ENCODE measurements around the gene IL21R. TPM values are rescaled to one million over a fixed set of nuclear protein-coding genes. Genes with fewer than 3 reads are reported as not detected.

The IL21R gene
- total and polyA plus RNA-seq, 2 donors (not counting 3 experiments of a cell fraction or from before 2014, with no cell fraction given) = 0.03 TPM; not detected in 1

DNA sequence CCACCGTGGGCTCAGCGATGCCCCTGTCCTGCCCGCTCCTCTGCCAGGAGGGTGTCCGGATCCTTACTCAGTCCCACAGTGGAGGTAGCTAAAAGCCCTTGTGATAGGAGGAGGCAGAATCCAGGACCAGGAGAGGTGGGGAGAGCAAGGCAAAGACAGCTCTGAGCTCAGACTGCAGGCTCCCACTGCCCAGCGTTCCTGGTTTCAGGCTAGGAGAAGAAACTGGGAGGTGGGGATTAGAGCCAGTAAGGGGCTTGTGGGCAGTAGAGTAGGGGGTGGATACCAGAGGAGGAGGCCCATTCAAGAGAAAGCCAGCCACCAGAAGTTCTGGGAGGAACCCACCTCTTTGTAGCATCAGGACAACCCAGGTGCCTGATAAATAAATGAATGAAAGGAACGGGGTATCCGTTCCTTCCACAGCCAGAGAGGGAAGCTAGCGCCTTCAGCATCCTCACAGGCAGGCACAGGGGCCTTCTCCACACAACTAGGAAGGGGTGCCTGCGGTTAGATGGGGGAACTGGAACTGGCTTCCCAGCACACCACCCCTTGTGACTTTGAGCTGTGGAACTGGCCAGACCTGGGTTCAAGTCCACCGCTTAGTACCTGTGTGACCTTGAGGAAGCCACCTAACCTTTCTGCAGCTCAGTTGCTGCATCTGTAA is 2.3 kb downstream of the IL21R start:
- Histone ChIP-seq H3K9ac (replicated peaks; ENCODE audit: extremely low read depth, insufficient read depth, low read length) (no peak overlapping the region), H3K9me3 (replicated peaks; ENCODE audit: control insufficient read depth, insufficient read depth, low read length) (no peaks in the 10 kb centered on the region), H3K9me1 (replicated peaks; ENCODE audit: control insufficient read depth, extremely low read depth, insufficient read depth, low read length) (no peaks in the 10 kb centered on the region), H3K4me2 (ENCODE audit: insufficient read depth, low read length) (no peak overlapping the region), H3K79me2 (ENCODE audit: control insufficient read depth, insufficient read depth, low read length) (no peaks in the 10 kb centered on the region), H4K20me1 (replicated peaks; ENCODE audit: control insufficient read depth, extremely low read depth, insufficient read depth, low read length) (no peaks in the 10 kb centered on the region), H3K36me3 (ENCODE audit: control insufficient read depth in 2 of 2, extremely low read depth in 1 of 2, insufficient read depth in 2 of 2, low read length in 2 of 2) (no peaks in the 10 kb centered on the region), H3K27me3 (ENCODE audit: control insufficient read depth in 2 of 2, insufficient read depth in 2 of 2, low read length in 2 of 2) (no peaks in the 10 kb centered on the region), H3K4me1 (ENCODE audit: control insufficient read depth, extremely low read depth, insufficient read depth, low read length) (peaks cover 4% of the 10 kb centered on the region), H3K27ac (ENCODE audit: insufficient read depth, low read depth, low read length) (no peak overlapping the region), H2AFZ (ENCODE audit: low read depth, low read length) (no peak overlapping the region), H3K4me3 (replicated peaks in 1 of 3; ENCODE audit: insufficient read depth in 1 of 3, low read depth in 1 of 3, low read length in 3 of 3) (no peak overlapping the region)
- TF ChIP-seq GATA2 (IDR thresholded peaks at IDR 0.05; ENCODE audit: insufficient read depth, insufficient read length, low read depth, low read length) = no peak
- TF ChIP-seq POLR2AphosphoS5 (IDR thresholded peaks at IDR 0.05; ENCODE audit: insufficient read depth, low read depth, low read length) = no peak
- TF ChIP-seq EZH2 (IDR thresholded peaks at IDR 0.05; ENCODE audit: borderline replicate concordance, low read depth, low read length, severe bottlenecking) = no peak
- TF ChIP-seq JUN (IDR thresholded peaks at IDR 0.05; ENCODE audit: borderline replicate concordance, insufficient read depth, insufficient read length, low read depth) = no peak
- no peak for TF ChIP-seq MYC (IDR thresholded peaks at IDR 0.05; ENCODE audit: low read depth, low read length)
- TF ChIP-seq MAX (IDR thresholded peaks at IDR 0.05; ENCODE audit: insufficient read depth, insufficient read length) = no peak
- no peak for TF ChIP-seq FOS (IDR thresholded peaks at IDR 0.05; ENCODE audit: borderline replicate concordance, insufficient read depth, low read length)
- TF ChIP-seq, protein P1, sequence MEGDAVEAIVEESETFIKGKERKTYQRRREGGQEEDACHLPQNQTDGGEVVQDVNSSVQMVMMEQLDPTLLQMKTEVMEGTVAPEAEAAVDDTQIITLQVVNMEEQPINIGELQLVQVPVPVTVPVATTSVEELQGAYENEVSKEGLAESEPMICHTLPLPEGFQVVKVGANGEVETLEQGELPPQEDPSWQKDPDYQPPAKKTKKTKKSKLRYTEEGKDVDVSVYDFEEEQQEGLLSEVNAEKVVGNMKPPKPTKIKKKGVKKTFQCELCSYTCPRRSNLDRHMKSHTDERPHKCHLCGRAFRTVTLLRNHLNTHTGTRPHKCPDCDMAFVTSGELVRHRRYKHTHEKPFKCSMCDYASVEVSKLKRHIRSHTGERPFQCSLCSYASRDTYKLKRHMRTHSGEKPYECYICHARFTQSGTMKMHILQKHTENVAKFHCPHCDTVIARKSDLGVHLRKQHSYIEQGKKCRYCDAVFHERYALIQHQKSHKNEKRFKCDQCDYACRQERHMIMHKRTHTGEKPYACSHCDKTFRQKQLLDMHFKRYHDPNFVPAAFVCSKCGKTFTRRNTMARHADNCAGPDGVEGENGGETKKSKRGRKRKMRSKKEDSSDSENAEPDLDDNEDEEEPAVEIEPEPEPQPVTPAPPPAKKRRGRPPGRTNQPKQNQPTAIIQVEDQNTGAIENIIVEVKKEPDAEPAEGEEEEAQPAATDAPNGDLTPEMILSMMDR (IDR thresholded peaks at IDR 0.05; ENCODE audit: extremely low read depth in 1 of 2, insufficient read depth in 1 of 2, low read depth in 1 of 2, low read length in 2 of 2) = no peak
- no peak for DNase-seq (ENCODE audit: low read depth, low spot score)
- dilution Hi-C loops (cut with MboI; ENCODE audit: extremely low pct_ligation_motif_present, low sequenced_read_pairs) (no loop called here), intact Hi-C loops (cut with micrococcal nuclease) (no loop called here)
- ChIA-PET POLR2A (no interaction called here), CTCF (interaction anchor here (0.6 to 1.6 kb wide), 2 partner anchors 13 to 36 kb away, joined by 3 read pairs; no protein-coding TSS in a partner anchor)
- FAIRE-seq = no peak
- no TSS peak for BruUV-seq (replicated peaks)
